NCI-H748 (cell line): ENCODE measurements around the gene ZNF169.
"Not testable (repeated sequence)": the region's sequence is repeated elsewhere in the genome, so short reads cannot be mapped to it uniquely, and the experiment has no call there.

Source experiments
- DNase-seq: peaks from one replicate; lab custom pipeline; 2025; ENCODE audit not compliant: unreplicated experiment; lab: John Stamatoyannopoulos, UW

The ZNF169 gene

GRCh38 chr9:94286116-94286515 is 27.0 kb downstream of the ZNF169 start:
- no peak for DNase-seq

- no peak for DNase-seq
These were observed 28.9 kb downstream of the ZNF169 start for GRCh38 chr9:94287877-94288513.

DNA sequence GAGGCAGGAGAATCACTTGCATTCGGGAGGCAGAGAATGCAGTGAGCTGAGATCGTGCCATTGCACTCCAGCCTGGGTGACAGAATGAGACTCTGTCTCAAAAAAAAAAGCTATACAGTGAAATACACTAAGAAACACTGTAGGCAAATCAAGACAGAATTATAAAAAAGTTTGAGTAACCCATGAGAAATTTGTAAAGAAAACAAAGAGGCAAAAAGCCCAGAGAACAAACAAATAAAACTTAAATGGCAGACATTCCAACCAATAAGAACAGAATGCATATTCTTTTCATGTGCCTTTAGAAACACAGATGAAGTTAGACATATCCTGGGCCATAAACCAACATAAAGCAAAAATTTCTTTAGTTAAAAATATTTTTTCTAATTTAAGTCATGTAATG is 30.6 kb downstream of the ZNF169 start:
- no peak for DNase-seq

DNA sequence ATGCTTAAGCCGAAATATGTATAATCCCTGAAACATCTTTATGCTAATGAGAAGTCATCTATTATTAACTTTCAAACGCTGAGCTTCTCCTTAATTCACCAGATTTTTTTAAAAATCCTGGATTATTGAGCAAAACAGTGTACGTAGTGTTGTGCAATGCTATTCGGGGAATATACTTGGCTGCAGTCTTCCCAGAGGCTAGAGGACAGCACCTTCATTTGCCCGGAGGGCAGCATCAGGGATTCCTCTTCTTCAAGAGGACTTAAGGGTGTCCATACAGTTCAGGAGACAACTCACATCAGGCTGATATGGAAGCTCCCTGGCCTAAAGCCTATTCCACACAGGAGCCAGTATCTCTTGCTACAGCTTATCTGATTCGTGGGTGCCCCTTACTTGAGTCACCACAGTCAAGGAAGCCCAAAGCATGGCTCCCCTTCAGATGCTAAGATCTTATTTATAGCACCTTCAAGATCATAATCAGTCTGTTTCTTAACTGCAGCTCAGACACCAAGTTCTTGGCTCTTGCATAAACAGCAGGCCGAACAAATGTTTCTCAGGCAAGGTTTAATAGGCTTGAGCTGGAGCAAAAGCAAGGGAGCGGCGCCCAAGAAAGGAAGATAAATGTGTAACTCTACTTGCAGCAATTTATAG is 40.0 kb downstream of the ZNF169 start:
- no peak for DNase-seq

DNA sequence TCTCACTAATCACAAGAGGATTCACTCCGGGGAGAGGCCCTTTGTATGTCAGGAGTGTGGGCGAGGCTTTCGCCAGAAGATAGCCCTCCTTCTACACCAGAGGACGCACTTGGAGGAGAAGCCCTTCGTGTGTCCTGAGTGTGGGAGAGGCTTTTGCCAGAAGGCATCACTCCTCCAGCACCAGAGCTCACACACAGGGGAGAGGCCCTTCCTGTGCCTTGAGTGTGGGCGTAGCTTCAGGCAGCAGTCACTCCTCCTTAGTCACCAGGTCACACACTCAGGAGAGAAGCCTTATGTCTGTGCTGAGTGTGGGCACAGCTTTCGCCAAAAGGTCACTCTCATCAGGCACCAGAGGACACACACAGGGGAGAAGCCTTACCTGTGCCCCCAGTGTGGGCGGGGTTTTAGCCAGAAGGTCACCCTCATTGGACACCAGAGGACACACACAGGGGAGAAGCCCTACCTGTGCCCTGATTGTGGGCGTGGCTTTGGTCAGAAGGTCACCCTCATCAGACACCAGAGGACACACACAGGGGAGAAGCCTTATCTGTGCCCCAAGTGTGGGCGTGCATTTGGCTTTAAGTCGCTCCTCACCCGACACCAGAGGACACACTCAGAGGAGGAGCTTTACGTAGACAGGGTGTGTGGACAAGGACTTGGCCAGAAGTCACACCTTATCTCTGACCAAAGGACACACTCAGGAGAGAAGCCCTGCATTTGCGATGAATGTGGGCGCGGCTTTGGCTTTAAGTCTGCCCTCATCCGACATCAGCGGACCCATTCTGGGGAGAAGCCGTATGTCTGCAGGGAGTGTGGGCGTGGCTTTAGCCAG is 41.6 kb downstream of the ZNF169 start:
- DNase-seq = no peak

DNA sequence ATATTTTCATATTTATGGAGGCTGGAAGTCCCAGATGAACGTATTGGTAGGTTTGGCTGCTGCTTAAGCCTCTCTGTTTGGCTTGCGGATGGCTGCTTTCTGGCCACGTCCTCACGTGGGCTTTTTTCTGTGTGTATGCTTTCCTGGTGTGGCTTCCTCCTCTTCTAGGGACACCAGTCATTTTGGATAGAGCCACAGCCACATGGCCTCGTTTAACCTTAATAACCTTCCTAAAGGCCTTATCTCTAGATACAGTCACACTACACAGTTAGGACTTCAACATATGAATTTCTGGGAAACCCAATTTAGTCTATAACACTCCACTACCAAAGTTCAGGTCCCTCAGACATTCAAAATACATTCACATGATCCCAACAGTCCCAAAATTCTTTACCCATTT is 42.5 kb downstream of the ZNF169 start:
- no peak for DNase-seq

- no peak for DNase-seq
These were observed 43.3 kb downstream of the ZNF169 start for GRCh38 chr9:94302426-94302825.

DNA sequence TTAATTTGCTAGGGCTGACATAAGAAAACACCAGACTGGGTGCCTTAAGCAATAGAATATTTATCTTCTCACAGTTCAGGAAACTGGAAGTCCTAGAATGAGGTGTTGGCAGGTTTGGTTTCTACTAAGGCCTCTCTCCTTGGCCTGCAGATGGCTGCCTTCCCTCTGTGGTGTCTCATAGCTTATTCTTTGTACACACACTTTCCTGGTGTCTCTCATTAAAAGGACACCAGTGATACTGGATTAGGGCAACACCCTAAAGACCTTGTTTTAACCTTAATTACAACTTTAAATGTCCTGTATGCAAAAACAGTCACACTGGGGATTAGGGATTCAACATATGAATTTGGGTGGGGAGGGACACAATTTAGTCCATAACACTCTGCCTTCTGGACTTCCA is 44.2 kb downstream of the ZNF169 start:
- DNase-seq = no peak

- DNase-seq = not testable (repeated sequence)
These were observed 56.2 kb downstream of the ZNF169 start for GRCh38 chr9:94315034-94315984.

DNA sequence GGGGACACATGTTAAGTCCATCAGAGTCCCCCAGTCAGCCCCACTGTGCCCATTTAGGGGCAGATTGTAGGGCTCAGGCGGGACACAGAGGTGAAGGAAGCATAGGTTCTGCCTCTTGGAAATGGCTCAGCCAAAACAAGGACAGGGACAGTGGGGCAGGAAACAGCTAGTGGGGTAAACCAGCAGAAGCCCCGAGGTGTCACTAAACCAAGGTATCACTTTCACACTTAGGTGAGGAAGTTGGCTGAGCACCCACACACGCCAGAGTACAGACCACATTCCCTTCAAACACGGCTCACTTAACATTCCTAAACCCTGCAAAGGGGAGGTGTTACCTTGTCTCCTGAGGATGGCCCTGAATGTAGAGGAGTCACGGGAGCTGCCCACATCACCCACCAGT is 57.1 kb downstream of the ZNF169 start:
- DNase-seq = not testable (repeated sequence)

GRCh38 chr9:94317949-94318657 is 59.0 kb downstream of the ZNF169 start:
- DNase-seq = not testable (repeated sequence)

DNA sequence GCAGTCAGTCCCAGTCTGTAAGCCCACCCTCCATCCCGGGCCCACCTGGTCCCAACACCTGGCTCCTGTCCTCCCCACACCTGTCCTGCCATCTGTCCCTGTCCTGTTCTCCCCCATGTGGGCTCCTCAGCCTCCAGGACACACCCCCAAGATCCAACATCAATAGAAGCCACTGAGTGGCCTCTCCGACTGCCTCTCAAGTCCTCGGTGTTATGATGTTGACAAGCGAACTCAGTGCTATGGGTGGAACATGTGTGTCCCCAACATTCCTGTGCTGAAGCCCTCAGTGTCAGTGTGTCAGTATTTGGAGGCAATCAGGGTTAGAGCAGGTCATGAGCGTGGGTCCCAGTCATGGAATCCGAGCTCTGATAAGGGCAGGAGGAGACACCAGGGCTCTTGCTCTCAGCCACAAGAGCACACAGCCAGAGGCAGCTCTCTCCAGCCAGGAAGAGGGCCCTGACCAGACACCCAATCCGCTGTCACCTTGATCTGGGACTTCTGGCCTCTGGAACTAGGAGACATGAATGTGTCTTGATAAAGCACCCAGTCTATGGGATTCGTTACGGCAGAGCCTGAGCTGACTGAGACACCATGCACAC is 63.3 kb downstream of the ZNF169 start:
- DNase-seq = not testable (repeated sequence)

DNA sequence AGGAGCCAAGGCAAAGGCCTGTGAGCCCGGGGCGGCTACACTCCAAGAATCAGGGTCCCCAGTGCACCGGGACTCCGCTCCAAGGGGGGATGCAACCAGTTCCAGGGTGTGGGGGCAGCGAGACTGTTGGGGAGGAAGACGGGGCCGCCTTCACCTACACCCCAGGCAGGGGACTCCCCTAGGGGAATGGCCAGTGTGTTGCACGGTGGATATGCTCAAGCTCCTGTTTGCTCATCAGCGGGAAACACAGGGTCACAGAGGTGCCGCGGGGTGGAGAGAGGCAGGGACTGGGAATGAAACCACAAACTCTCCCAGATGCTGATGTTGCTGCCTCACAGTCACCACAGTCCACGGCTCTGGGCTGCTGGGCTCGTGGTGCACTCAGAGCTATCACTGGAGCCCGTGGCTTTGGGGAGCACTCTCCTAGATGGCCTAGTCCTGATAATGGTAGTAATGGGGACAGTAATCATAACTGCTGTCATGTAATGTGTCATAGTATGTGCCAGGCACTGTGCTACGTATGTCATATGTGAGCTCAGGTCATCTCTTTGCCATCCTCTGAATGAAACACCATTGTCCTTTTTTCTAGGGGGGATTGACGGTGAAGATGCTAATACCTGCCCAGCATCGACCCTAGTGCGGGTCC is 64.2 kb downstream of the ZNF169 start:
- DNase-seq = not testable (repeated sequence)

GRCh38 chr9:94325583-94325982 is 66.5 kb downstream of the ZNF169 start:
- not testable (repeated sequence) for DNase-seq

GRCh38 chr9:94328544-94328943 is 69.4 kb downstream of the ZNF169 start, which contains the start of gene NUTM2F:
Gene NUTM2F, minus strand, starts transcription at chr9:94328644. Its CDS starts 21 bp downstream, at chr9:94328623.
- not testable (repeated sequence) for DNase-seq

DNA sequence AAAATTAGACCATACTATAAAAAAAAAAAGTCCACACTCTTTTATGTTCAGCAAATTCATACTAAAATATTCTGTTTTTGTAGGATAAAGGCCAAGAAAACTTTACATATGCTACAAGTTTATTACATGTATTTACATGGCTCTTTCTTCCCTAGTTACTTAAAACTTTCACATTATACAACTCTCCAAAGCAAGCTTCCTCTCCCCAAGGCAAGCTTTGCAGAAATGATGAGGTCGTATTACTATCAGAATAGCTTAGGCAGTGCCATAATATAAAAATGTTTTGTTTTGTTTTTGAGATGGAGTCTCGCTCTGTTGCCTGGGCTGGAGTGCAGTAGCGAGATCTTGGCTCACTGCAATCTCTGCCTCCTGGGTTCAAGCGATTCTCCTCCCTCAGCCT is 77.3 kb downstream of the ZNF169 start:
- DNase-seq = not testable (repeated sequence)

GRCh38 chr9:94338723-94339122 is 79.6 kb downstream of the ZNF169 start:
- DNase-seq = not testable (repeated sequence)

- not testable (repeated sequence) for DNase-seq
These were observed 80.6 kb downstream of the ZNF169 start for GRCh38 chr9:94339657-94340056.

- DNase-seq = not testable (repeated sequence)
These were observed 81.7 kb downstream of the ZNF169 start for GRCh38 chr9:94340750-94341149.
